Measurements from ENCODE around the gene DYNC1LI2.
"Not testable (repeated sequence)": the region's sequence is repeated elsewhere in the genome, so short reads cannot be mapped to it uniquely, and the experiment has no call there.

Gene DYNC1LI2

DNA sequence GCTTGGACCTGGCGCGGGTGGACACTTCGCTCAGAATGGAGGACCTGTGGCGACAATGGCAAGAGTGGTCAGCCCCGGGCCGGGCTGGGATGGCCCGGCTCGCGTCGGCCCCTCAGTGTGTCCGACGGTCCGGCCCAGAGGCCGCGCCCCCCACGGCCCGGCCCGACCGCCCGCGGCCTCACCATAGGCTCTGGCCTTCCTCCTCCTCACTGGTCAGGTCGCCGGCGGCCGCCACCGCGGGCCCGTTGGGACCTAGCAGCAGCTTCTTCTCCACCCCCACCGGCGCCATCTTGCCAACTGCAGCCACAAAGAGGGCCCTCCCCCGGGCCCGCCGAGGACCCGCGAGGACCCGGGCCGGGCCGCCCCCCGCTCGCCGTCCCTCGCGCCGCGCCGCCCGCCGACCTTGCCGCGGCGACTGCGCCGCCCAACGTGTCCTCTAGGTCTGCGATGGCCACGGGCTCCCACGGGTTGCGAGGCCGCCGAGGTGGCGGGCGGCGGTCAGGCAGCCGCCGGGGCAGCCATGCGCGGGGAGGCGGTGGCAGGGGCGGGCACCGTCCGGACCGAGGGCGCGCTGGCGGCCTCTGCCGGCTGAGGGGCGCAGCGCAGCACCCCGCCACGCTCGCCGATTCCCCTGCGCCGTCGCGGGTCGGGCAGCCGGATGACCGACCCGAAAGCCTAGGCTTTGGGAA lies at the start of gene DYNC1LI2:
TSS of gene DYNC1LI2 (minus strand) at position 307 of the 689 bp plus-strand sequence. CDS start at position 289, 18 bp downstream.
- TF ChIP-seq, protein P1, sequence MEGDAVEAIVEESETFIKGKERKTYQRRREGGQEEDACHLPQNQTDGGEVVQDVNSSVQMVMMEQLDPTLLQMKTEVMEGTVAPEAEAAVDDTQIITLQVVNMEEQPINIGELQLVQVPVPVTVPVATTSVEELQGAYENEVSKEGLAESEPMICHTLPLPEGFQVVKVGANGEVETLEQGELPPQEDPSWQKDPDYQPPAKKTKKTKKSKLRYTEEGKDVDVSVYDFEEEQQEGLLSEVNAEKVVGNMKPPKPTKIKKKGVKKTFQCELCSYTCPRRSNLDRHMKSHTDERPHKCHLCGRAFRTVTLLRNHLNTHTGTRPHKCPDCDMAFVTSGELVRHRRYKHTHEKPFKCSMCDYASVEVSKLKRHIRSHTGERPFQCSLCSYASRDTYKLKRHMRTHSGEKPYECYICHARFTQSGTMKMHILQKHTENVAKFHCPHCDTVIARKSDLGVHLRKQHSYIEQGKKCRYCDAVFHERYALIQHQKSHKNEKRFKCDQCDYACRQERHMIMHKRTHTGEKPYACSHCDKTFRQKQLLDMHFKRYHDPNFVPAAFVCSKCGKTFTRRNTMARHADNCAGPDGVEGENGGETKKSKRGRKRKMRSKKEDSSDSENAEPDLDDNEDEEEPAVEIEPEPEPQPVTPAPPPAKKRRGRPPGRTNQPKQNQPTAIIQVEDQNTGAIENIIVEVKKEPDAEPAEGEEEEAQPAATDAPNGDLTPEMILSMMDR (conservative IDR thresholded peaks at IDR 0.05; ENCODE audit: low read depth, low read length) = no peak
- H3K4me2 ChIP-seq = peak within 1 kb of the TSS; percentile 90
- no peaks in the 10 kb centered on the region for H3K27me3 ChIP-seq (ENCODE audit: insufficient read depth, low read depth)
- peaks cover 47% of the 10 kb centered on the region for H3K4me1 ChIP-seq (ENCODE audit: low read depth, poor library complexity, severe bottlenecking)
- peaks cover 32% of the 10 kb centered on the region for H3K79me2 ChIP-seq (ENCODE audit: insufficient read depth, low read depth)
- H3K27ac ChIP-seq = peak within 1 kb of the TSS; percentile 55
- H2AFZ ChIP-seq (ENCODE audit: low read depth) = peak within 1 kb of the TSS; percentile 98
- peaks cover 5% of the 10 kb centered on the region; the same call in 1 of the 2 replicates for H4K20me1 ChIP-seq (ENCODE audit: insufficient read depth)
- no peaks in the 10 kb centered on the region; the same call in 1 of the 2 replicates for H3K36me3 ChIP-seq (ENCODE audit: insufficient read depth)
- H3K4me3 ChIP-seq (IDR thresholded peaks at IDR 0.05; ENCODE audit: insufficient read depth, low read depth, low read length) = no peak within 1 kb of the TSS
- H3K9ac ChIP-seq = peak within 1 kb of the TSS; percentile 70; the same call in 1 of the 2 replicates

- H3K27ac ChIP-seq = no peak overlapping the region
- H3K4me3 ChIP-seq (IDR thresholded peaks at IDR 0.05; ENCODE audit: insufficient read depth, low read depth, low read length) = no peak overlapping the region
- H3K4me1 ChIP-seq (ENCODE audit: low read depth, poor library complexity, severe bottlenecking) = no peaks in the 10 kb centered on the region
- H3K27me3 ChIP-seq (ENCODE audit: insufficient read depth, low read depth) = no peaks in the 10 kb centered on the region
- TF ChIP-seq, protein P1 (conservative IDR thresholded peaks at IDR 0.05; ENCODE audit: low read depth, low read length) = no peak
- H3K36me3 ChIP-seq (ENCODE audit: insufficient read depth) = no peaks in the 10 kb centered on the region
- no peaks in the 10 kb centered on the region for H4K20me1 ChIP-seq (ENCODE audit: insufficient read depth)
- H3K79me2 ChIP-seq (ENCODE audit: insufficient read depth, low read depth) = no peaks in the 10 kb centered on the region
- no peak overlapping the region for H3K4me2 ChIP-seq
- H3K9ac ChIP-seq = no peak overlapping the region
- no peak overlapping the region for H2AFZ ChIP-seq (ENCODE audit: low read depth)
Observed at GRCh38 chr16:66800856-66801255, 49.4 kb upstream of the DYNC1LI2 start.

DNA sequence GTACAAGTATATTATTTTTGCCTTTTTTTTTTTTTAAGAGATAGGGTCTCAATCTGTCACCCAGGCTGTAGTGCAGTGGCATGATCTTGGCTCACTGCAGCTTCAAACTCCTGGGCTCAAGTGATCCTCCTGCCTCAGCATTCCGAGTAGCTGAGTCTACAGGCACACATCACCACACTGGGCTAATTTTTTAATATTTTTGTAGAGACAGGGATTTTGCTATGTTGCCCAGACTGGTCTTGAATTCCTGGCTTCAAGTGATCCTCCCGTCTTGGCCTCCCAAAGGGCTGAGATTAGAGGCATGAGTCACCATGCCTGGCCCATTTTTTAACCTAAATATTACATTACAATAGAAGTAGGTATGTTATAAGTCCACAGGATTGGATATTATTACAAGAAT lies 46.8 kb upstream of the DYNC1LI2 start:
- Histone ChIP-seq H3K4me2 (no peak overlapping the region), H3K27ac (no peak overlapping the region), H4K20me1 (ENCODE audit: insufficient read depth) (no peaks in the 10 kb centered on the region), H3K4me1 (ENCODE audit: low read depth, poor library complexity, severe bottlenecking) (no peaks in the 10 kb centered on the region), H3K4me3 (IDR thresholded peaks at IDR 0.05; ENCODE audit: insufficient read depth, low read depth, low read length) (no peak overlapping the region), H3K27me3 (ENCODE audit: insufficient read depth, low read depth) (no peaks in the 10 kb centered on the region), H3K79me2 (ENCODE audit: insufficient read depth, low read depth) (no peaks in the 10 kb centered on the region), H3K9ac (no peak overlapping the region), H2AFZ (ENCODE audit: low read depth) (no peak overlapping the region), H3K36me3 (ENCODE audit: insufficient read depth) (no peaks in the 10 kb centered on the region)
- TF ChIP-seq, protein P1 (conservative IDR thresholded peaks at IDR 0.05; ENCODE audit: low read depth, low read length) = no peak

- not testable (repeated sequence) for H3K4me2 ChIP-seq; H3K9ac ChIP-seq; H3K36me3 ChIP-seq (ENCODE audit: insufficient read depth); H3K4me1 ChIP-seq (ENCODE audit: low read depth, poor library complexity, severe bottlenecking); H3K27ac ChIP-seq; H2AFZ ChIP-seq (ENCODE audit: low read depth); H3K27me3 ChIP-seq (ENCODE audit: insufficient read depth, low read depth); H4K20me1 ChIP-seq (ENCODE audit: insufficient read depth); H3K79me2 ChIP-seq (ENCODE audit: insufficient read depth, low read depth); H3K4me3 ChIP-seq (IDR thresholded peaks at IDR 0.05; ENCODE audit: insufficient read depth, low read depth, low read length)
Observed at GRCh38 chr16:66793984-66794383, 42.6 kb upstream of the DYNC1LI2 start.

DNA sequence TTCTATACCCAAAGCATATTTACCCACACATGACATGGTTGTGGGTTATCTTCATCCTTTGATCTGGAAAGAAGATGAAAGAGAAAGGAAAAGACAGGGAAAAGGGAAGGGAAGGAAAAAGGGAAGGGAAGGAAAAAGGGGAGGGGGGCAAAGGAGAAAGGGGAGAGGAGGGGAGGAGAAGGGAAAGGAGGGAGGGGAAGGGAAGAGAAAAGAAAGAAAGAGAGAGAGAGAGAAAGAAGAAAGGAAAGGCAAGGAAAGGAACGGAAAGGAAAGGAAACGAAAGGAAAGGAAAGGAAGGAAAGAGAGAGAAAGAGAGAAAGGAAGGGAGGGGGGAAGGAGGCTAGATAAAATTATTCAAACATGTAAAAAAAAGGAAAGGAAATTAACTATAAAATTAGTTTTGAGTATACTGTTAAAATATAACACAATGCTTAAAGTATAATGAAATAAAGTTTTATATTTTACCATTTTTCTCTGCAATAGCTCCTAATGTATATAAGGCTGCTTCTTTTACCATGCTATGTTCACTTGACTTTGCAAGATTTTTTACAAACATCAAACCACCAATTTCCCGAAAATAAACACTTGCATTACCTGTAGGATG lies 38.8 kb upstream of the DYNC1LI2 start:
- Histone ChIP-seq H3K79me2 (ENCODE audit: insufficient read depth, low read depth) (no peaks in the 10 kb centered on the region), H3K4me2 (no peak overlapping the region), H3K9ac (no peak overlapping the region), H4K20me1 (ENCODE audit: insufficient read depth) (no peaks in the 10 kb centered on the region), H3K27me3 (ENCODE audit: insufficient read depth, low read depth) (no peaks in the 10 kb centered on the region), H2AFZ (ENCODE audit: low read depth) (no peak overlapping the region), H3K36me3 (ENCODE audit: insufficient read depth) (no peaks in the 10 kb centered on the region; the same call in 1 of the 2 replicates), H3K27ac (no peak overlapping the region), H3K4me1 (ENCODE audit: low read depth, poor library complexity, severe bottlenecking) (no peaks in the 10 kb centered on the region), H3K4me3 (IDR thresholded peaks at IDR 0.05; ENCODE audit: insufficient read depth, low read depth, low read length) (no peak overlapping the region)
- TF ChIP-seq, protein P1 (conservative IDR thresholded peaks at IDR 0.05; ENCODE audit: low read depth, low read length) = no peak

Data from KMS-11 (cell line).